Neuronal stem cell (in vitro differentiated cells): ENCODE results near the gene TCFL5.

Experiments used
- DNase-seq: peaks from one replicate; pipeline ENCODE4 v3.0.0-alpha.2; 2013; ENCODE audit warnings: low spot score
- H2AFZ ChIP-seq: one replicate; pipeline ENCODE4 v1.6.1; 2013; ENCODE audit warnings: mild to moderate bottlenecking, low read length, inconsistent platforms
- H2AK5ac ChIP-seq: 2 replicates; pipeline ENCODE4 v1.6.1; 2013; ENCODE audit warnings: low read depth, mild to moderate bottlenecking, inconsistent platforms, low read length, moderate library complexity, mixed read lengths
- H2BK120ac ChIP-seq: 2 replicates; pipeline ENCODE4 v1.6.1; 2013; ENCODE audit warnings: low read depth, mild to moderate bottlenecking, inconsistent platforms, low read length, moderate library complexity, mixed read lengths
- H2BK12ac ChIP-seq: one replicate; pipeline ENCODE4 v1.6.1; 2013; ENCODE audit warnings: low read length, inconsistent platforms
- H2BK15ac ChIP-seq: 2 replicates; pipeline ENCODE4 v1.6.1; 2013; ENCODE audit warnings: mild to moderate bottlenecking, low read length, inconsistent platforms, mixed read lengths
- H2BK5ac ChIP-seq: one replicate; pipeline ENCODE4 v1.6.1; 2013; ENCODE audit warnings: inconsistent platforms, mild to moderate bottlenecking, low read length, moderate library complexity
- H3K14ac ChIP-seq: one replicate; pipeline ENCODE4 v1.6.1; 2013; ENCODE audit warnings: low read length, inconsistent platforms
- H3K18ac ChIP-seq: 2 replicates; pipeline ENCODE4 v1.6.1; 2013; ENCODE audit warnings: low read length, inconsistent platforms
- H3K23ac ChIP-seq: 2 replicates; pipeline ENCODE4 v1.6.1; 2013; ENCODE audit warnings: low read depth, mild to moderate bottlenecking, mixed read lengths, low read length, inconsistent platforms; ENCODE audit not compliant: poor library complexity
- H3K27ac ChIP-seq: replicated peaks from 3 replicates; pipeline ENCODE4 v1.5.1; 2013; ENCODE audit warnings: low read length, inconsistent platforms
- H3K27me3 ChIP-seq, 3 experiments: 2 replicates each; pipeline ENCODE4 v1.6.1; 2013; ENCODE audit warnings: low read length in 3 of 3, mild to moderate bottlenecking in 2 of 3, inconsistent platforms in 1 of 3, low read depth in 1 of 3, mixed read lengths in 1 of 3, moderate library complexity in 1 of 3; ENCODE audit not compliant: control insufficient read depth in 3 of 3, insufficient read depth in 3 of 3
- H3K36me3 ChIP-seq, 2 donors: replicated peaks in 1 of 2; 2 replicates each; pipeline ENCODE4 v1.6.1; 2013; ENCODE audit warnings: low read length in 2 of 2; ENCODE audit not compliant: control insufficient read depth in 2 of 2, insufficient read depth in 2 of 2
- H3K4ac ChIP-seq: 2 replicates; pipeline ENCODE4 v1.6.1; 2013; ENCODE audit warnings: inconsistent platforms, mild to moderate bottlenecking, low read length, moderate library complexity
- H3K4me1 ChIP-seq, 2 donors: 1 replicate in 1 of 2; 2 replicates in 1 of 2; pipeline ENCODE4 v1.6.1; 2013; ENCODE audit warnings: low read length in 2 of 2, low read depth in 1 of 2; ENCODE audit not compliant: control insufficient read depth in 2 of 2, insufficient read depth in 1 of 2
- H3K4me2 ChIP-seq: one replicate; pipeline ENCODE4 v1.6.1; 2013; ENCODE audit warnings: mild to moderate bottlenecking, low read length, inconsistent platforms; ENCODE audit not compliant: insufficient read depth, poor library complexity, severe bottlenecking
- H3K4me3 ChIP-seq, 2 donors: 2 replicates each; pipeline ENCODE4 v1.5.1; 2013; ENCODE audit warnings: low read length in 2 of 2, mild to moderate bottlenecking in 2 of 2, inconsistent platforms in 1 of 2, moderate library complexity in 1 of 2
- H3K79me1 ChIP-seq: one replicate; pipeline ENCODE4 v1.6.1; 2013; ENCODE audit warnings: low read depth, mild to moderate bottlenecking, inconsistent platforms, low read length, moderate library complexity
- H3K9ac ChIP-seq: one replicate; pipeline ENCODE4 v1.6.1; 2013; ENCODE audit warnings: mild to moderate bottlenecking, low read depth, low read length, inconsistent platforms; ENCODE audit not compliant: poor library complexity
- H3K9me3 ChIP-seq, 2 donors: replicated peaks in 1 of 2; 2 replicates each; pipeline versions ENCODE3 to v1.6.1; 2013; ENCODE audit warnings: low read length in 2 of 2, mild to moderate bottlenecking in 2 of 2, inconsistent platforms in 1 of 2, low read depth in 1 of 2, mixed read lengths in 1 of 2, moderate library complexity in 1 of 2; ENCODE audit not compliant: control insufficient read depth in 2 of 2, insufficient read depth in 1 of 2
- H4K8ac ChIP-seq: one replicate; pipeline ENCODE4 v1.6.1; 2013; ENCODE audit warnings: low read depth, mild to moderate bottlenecking, inconsistent platforms, low read length, moderate library complexity
- H4K91ac ChIP-seq: one replicate; pipeline ENCODE4 v1.6.1; 2013; ENCODE audit warnings: low read length, low read depth, mild to moderate bottlenecking, inconsistent platforms; ENCODE audit not compliant: poor library complexity
- WGBS, 2 donors: extraction: QIAGEN DNeasy Blood & Tissue Kit; methylation state at CpG; one replicate each; pipeline ENCODE4 v1.1.7; 2013; ENCODE audit warnings: missing lambda C conversion rate in 2 of 2, mixed read lengths in 1 of 2; ENCODE audit not compliant: insufficient read length in 2 of 2, insufficient replicate concordance in 1 of 2; ENCODE audit errors: extremely low coverage in 2 of 2; 5-methylcytosine and 5-hydroxymethylcytosine counted together

TCFL5 gene

GRCh38 chr20:62860924-62861691 lies 514 bp downstream of the TCFL5 start:
- H2BK15ac ChIP-seq: no peak overlapping the region
- peak; percentile 17 for DNase-seq
- peaks cover 10 to 32% of the 10 kb centered on the region in 2 donors for H3K36me3 ChIP-seq
- peaks cover 7 to 10% of the 10 kb centered on the region in 2 donors for H3K4me1 ChIP-seq
- peaks cover 0 to 2% of the 10 kb centered on the region in 2 donors for H3K9me3 ChIP-seq
- WGBS, 2 donors: no CpG with 5 or more reads among the region's 129 CpGs
- no peak overlapping the region for H3K27ac ChIP-seq
- peak overlapping the region; percentile 95 for H3K23ac ChIP-seq
- H3K14ac ChIP-seq: peak overlapping the region; percentile 63
- no peak overlapping the region for H4K91ac ChIP-seq
- H2BK12ac ChIP-seq: no peak overlapping the region
- H3K4me3 ChIP-seq: peak overlapping the region; percentile 93 to 98
- H4K8ac ChIP-seq: no peak overlapping the region
- no peak overlapping the region for H3K4ac ChIP-seq
- peaks cover 3% of the 10 kb centered on the region for H3K79me1 ChIP-seq
- H2AFZ ChIP-seq: peak overlapping the region; percentile 87
- peak overlapping the region; percentile 97 for H3K9ac ChIP-seq
- no peak overlapping the region for H2BK120ac ChIP-seq
- H2AK5ac ChIP-seq: peak overlapping the region; percentile 99
- peaks cover 0 to 8% (median 0%) of the 10 kb centered on the region in 3 experiments for H3K27me3 ChIP-seq
- H2BK5ac ChIP-seq: no peak overlapping the region
- H3K4me2 ChIP-seq: peak overlapping the region; percentile 83
- H3K18ac ChIP-seq: peak overlapping the region; percentile 93

- Histone ChIP-seq H2BK5ac (no peak overlapping the region), H3K14ac (peak overlapping the region; percentile 71), H3K4me2 (peak overlapping the region; percentile 83), H3K4me3 (peak overlapping the region; percentile 93 to 98), H3K27ac (no peak overlapping the region), H2BK12ac (no peak overlapping the region), H3K9ac (peak overlapping the region; percentile 97), H3K4me1 (peaks cover 7 to 10% of the 10 kb centered on the region in 2 donors), H3K23ac (no peak overlapping the region), H3K18ac (peak overlapping the region; percentile 89), H3K9me3 (peaks cover 0 to 2% of the 10 kb centered on the region in 2 donors), H4K8ac (no peak overlapping the region), H3K79me1 (peaks cover 3% of the 10 kb centered on the region), H4K91ac (no peak overlapping the region), H3K27me3 (peaks cover 0 to 8% (median 0%) of the 10 kb centered on the region in 3 experiments), H2AK5ac (peak overlapping the region; percentile 99), H3K4ac (no peak overlapping the region), H3K36me3 (peaks cover 10 to 38% of the 10 kb centered on the region in 2 donors), H2AFZ (peak overlapping the region; percentile 49), H2BK15ac (no peak overlapping the region), H2BK120ac (no peak overlapping the region)
- WGBS, 2 donors: no CpG with 5 or more reads among the region's 24 CpGs
- no peak for DNase-seq
These were observed 1.2 kb downstream of the TCFL5 start for GRCh38 chr20:62860391-62860923.

- Histone ChIP-seq H2BK15ac (no peak overlapping the region), H3K14ac (no peak overlapping the region), H3K9me3 (peaks cover 0 to 2% of the 10 kb centered on the region in 2 donors), H3K18ac (no peak overlapping the region), H3K9ac (no peak overlapping the region), H3K36me3 (peaks cover 13 to 45% of the 10 kb centered on the region in 2 donors), H4K8ac (no peak overlapping the region), H3K4ac (no peak overlapping the region), H2AK5ac (no peak overlapping the region), H3K27ac (no peak overlapping the region), H2BK12ac (no peak overlapping the region), H2BK5ac (no peak overlapping the region), H4K91ac (no peak overlapping the region), H3K23ac (no peak overlapping the region), H3K27me3 (peaks cover 0 to 8% (median 0%) of the 10 kb centered on the region in 3 experiments), H2AFZ (no peak overlapping the region), H3K79me1 (peaks cover 3% of the 10 kb centered on the region), H2BK120ac (no peak overlapping the region), H3K4me2 (no peak overlapping the region), H3K4me3 (peak overlapping the region in 1 of 2 donors; percentile 93), H3K4me1 (peaks cover 7 to 10% of the 10 kb centered on the region in 2 donors)
- DNase-seq: no peak
- no CpG with 5 or more reads among the region's 12 CpGs for WGBS, 2 donors
These were observed 1.9 kb downstream of the TCFL5 start for GRCh38 chr20:62859721-62860120.
